IPS-15b (cell line): ENCODE results near the gene CATSPERE.

ENCODE experiments used
- H3K27me3 ChIP-seq: one replicate; pipeline ENCODE4 v1.6.1; 2013; ENCODE audit warnings: low read length; ENCODE audit not compliant: control insufficient read depth, insufficient read depth
- H3K36me3 ChIP-seq: one replicate; pipeline ENCODE4 v1.6.1; 2013; ENCODE audit warnings: low read length; ENCODE audit not compliant: control insufficient read depth, insufficient read depth
- H3K4me1 ChIP-seq: one replicate; pipeline ENCODE4 v1.6.1; 2013; ENCODE audit warnings: mild to moderate bottlenecking, low read length; ENCODE audit not compliant: control insufficient read depth, insufficient read depth
- H3K4me3 ChIP-seq: one replicate; pipeline ENCODE4 v1.5.1; 2013; ENCODE audit warnings: low read depth, low read length
- H3K9ac ChIP-seq: one replicate; pipeline ENCODE4 v1.6.1; 2013; ENCODE audit warnings: low read depth, mild to moderate bottlenecking, low read length
- H3K9me3 ChIP-seq: one replicate; pipeline ENCODE4 v1.6.1; 2013; ENCODE audit warnings: mild to moderate bottlenecking, low read length; ENCODE audit not compliant: control insufficient read depth, insufficient read depth

The CATSPERE gene

GRCh38 chr1:244461245-244462071 lies at the start of gene CATSPERE:
CATSPERE (plus strand) TSS chr1:244461273; CDS start chr1:244461430, 157 bp downstream.
- Histone ChIP-seq H3K27me3 (no peaks in the 10 kb centered on the region), H3K4me3 (peak within 1 kb of the TSS; percentile 71), H3K36me3 (no peaks in the 10 kb centered on the region), H3K9me3 (no peaks in the 10 kb centered on the region), H3K9ac (peak within 1 kb of the TSS; percentile 81), H3K4me1 (no peaks in the 10 kb centered on the region)

- no peak overlapping the region for H3K4me3 ChIP-seq
- H3K4me1 ChIP-seq: no peaks in the 10 kb centered on the region
- H3K27me3 ChIP-seq: no peaks in the 10 kb centered on the region
- H3K9me3 ChIP-seq: no peaks in the 10 kb centered on the region
- peaks cover 13% of the 10 kb centered on the region for H3K36me3 ChIP-seq
- no peak overlapping the region for H3K9ac ChIP-seq
These were observed 48.9 kb upstream of the CATSPERE start for GRCh38 chr1:244412176-244412575.

- H3K4me3 ChIP-seq: no peak overlapping the region
- no peaks in the 10 kb centered on the region for H3K4me1 ChIP-seq
- H3K9me3 ChIP-seq: no peaks in the 10 kb centered on the region
- H3K36me3 ChIP-seq: peaks cover 15% of the 10 kb centered on the region
- H3K9ac ChIP-seq: no peak overlapping the region
- H3K27me3 ChIP-seq: no peaks in the 10 kb centered on the region
These were observed 47.3 kb upstream of the CATSPERE start for GRCh38 chr1:244413736-244414135.

GRCh38 chr1:244414543-244414942 lies 46.5 kb upstream of the CATSPERE start:
- Histone ChIP-seq H3K9me3 (no peaks in the 10 kb centered on the region), H3K9ac (no peak overlapping the region), H3K4me1 (no peaks in the 10 kb centered on the region), H3K36me3 (peaks cover 15% of the 10 kb centered on the region), H3K27me3 (no peaks in the 10 kb centered on the region), H3K4me3 (no peak overlapping the region)

GRCh38 chr1:244419024-244419423 lies 42.0 kb upstream of the CATSPERE start:
- Histone ChIP-seq H3K4me1 (no peaks in the 10 kb centered on the region), H3K4me3 (no peak overlapping the region), H3K27me3 (no peaks in the 10 kb centered on the region), H3K9me3 (no peaks in the 10 kb centered on the region), H3K36me3 (peaks cover 9% of the 10 kb centered on the region), H3K9ac (no peak overlapping the region)

GRCh38 chr1:244422174-244422573 lies 38.9 kb upstream of the CATSPERE start:
- Histone ChIP-seq H3K27me3 (no peaks in the 10 kb centered on the region), H3K4me1 (no peaks in the 10 kb centered on the region), H3K4me3 (no peak overlapping the region), H3K9ac (no peak overlapping the region), H3K36me3 (peaks cover 2% of the 10 kb centered on the region), H3K9me3 (no peaks in the 10 kb centered on the region)

- Histone ChIP-seq H3K4me3 (no peak overlapping the region), H3K27me3 (no peaks in the 10 kb centered on the region), H3K4me1 (no peaks in the 10 kb centered on the region), H3K9ac (no peak overlapping the region), H3K36me3 (no peaks in the 10 kb centered on the region), H3K9me3 (no peaks in the 10 kb centered on the region)
These were observed 36.3 kb upstream of the CATSPERE start for GRCh38 chr1:244424649-244425334.

- Histone ChIP-seq H3K9ac (no peak overlapping the region), H3K9me3 (no peaks in the 10 kb centered on the region), H3K4me1 (no peaks in the 10 kb centered on the region), H3K36me3 (no peaks in the 10 kb centered on the region), H3K4me3 (no peak overlapping the region), H3K27me3 (no peaks in the 10 kb centered on the region)
These were observed 33.4 kb upstream of the CATSPERE start for GRCh38 chr1:244427647-244428046.

GRCh38 chr1:244429818-244430217 lies 31.3 kb upstream of the CATSPERE start:
- Histone ChIP-seq H3K4me1 (no peaks in the 10 kb centered on the region), H3K9me3 (no peaks in the 10 kb centered on the region), H3K36me3 (no peaks in the 10 kb centered on the region), H3K27me3 (no peaks in the 10 kb centered on the region), H3K9ac (no peak overlapping the region), H3K4me3 (no peak overlapping the region)

- Histone ChIP-seq H3K9ac (no peak overlapping the region), H3K4me1 (no peaks in the 10 kb centered on the region), H3K36me3 (no peaks in the 10 kb centered on the region), H3K4me3 (no peak overlapping the region), H3K9me3 (no peaks in the 10 kb centered on the region), H3K27me3 (no peaks in the 10 kb centered on the region)
These were observed 29.9 kb upstream of the CATSPERE start for GRCh38 chr1:244431166-244431565.

GRCh38 chr1:244435562-244436205 lies 25.4 kb upstream of the CATSPERE start:
- no peak overlapping the region for H3K4me3 ChIP-seq
- H3K9me3 ChIP-seq: no peaks in the 10 kb centered on the region
- no peaks in the 10 kb centered on the region for H3K27me3 ChIP-seq
- H3K36me3 ChIP-seq: no peaks in the 10 kb centered on the region
- H3K4me1 ChIP-seq: peaks cover 13% of the 10 kb centered on the region
- H3K9ac ChIP-seq: no peak overlapping the region
